ENCODE measurements around the gene NOS1AP. TPM values are rescaled to one million over a fixed set of nuclear protein-coding genes. Genes with fewer than 3 reads are reported as not detected.

Gene NOS1AP
- total RNA-seq, 2 experiments from 2014 or later, result not detected

GRCh38 chr1:162038624-162039023 is 30.9 kb upstream of the NOS1AP start:
- POLR2A ChIA-PET, result no interaction called here
- Histone ChIP-seq H2AFZ (ENCODE audit: low read length) (no peak overlapping the region), H3K36me3 (ENCODE audit: insufficient read depth, low read length) (no peaks in the 10 kb centered on the region), H3K27ac (ENCODE audit: low read depth, low read length, poor library complexity, severe bottlenecking) (no peak overlapping the region), H3K9me2 (ENCODE audit: insufficient read depth, low read length) (no peaks in the 10 kb centered on the region), H3K4me3 (ENCODE audit: low read depth, low read length, poor library complexity, severe bottlenecking) (no peak overlapping the region), H3K4me2 (ENCODE audit: low read length) (no peak overlapping the region), H3K79me2 (ENCODE audit: insufficient read depth, low read depth, low read length) (no peaks in the 10 kb centered on the region), H3K4me1 (ENCODE audit: insufficient read depth, low read length, poor library complexity, severe bottlenecking) (no peaks in the 10 kb centered on the region), H4K20me1 (ENCODE audit: insufficient read depth, low read length) (no peaks in the 10 kb centered on the region), H3K9me3 (ENCODE audit: low read length) (no peaks in the 10 kb centered on the region)
- intact Hi-C loops (cut with micrococcal nuclease; ENCODE audit: unreplicated experiment), result loop anchor here (5.0 kb wide), 1 partner anchor 246 kb away; no protein-coding TSS in a partner anchor
- DNase-seq (ENCODE audit: low spot score), result no peak
- CTCF ChIA-PET (ENCODE audit: unreplicated experiment), result no interaction called here
- no TSS peak for BruUV-seq (replicated peaks)
- TF ChIP-seq CTCF (conservative IDR thresholded peaks at IDR 0.05; ENCODE audit: low read length) (no peak), EZH2phosphoT487 (IDR thresholded peaks at IDR 0.05; ENCODE audit: borderline replicate concordance, low read depth, low read length) (no peak)

- no peak for TF ChIP-seq CTCF (conservative IDR thresholded peaks at IDR 0.05; ENCODE audit: low read length)
- no peak for TF ChIP-seq EZH2phosphoT487 (IDR thresholded peaks at IDR 0.05; ENCODE audit: borderline replicate concordance, low read depth, low read length)
- H3K79me2 ChIP-seq (ENCODE audit: insufficient read depth, low read depth, low read length), result no peaks in the 10 kb centered on the region
- CTCF ChIA-PET (ENCODE audit: unreplicated experiment), result no interaction called here
- DNase-seq (ENCODE audit: low spot score), result no peak
- H3K4me2 ChIP-seq (ENCODE audit: low read length), result no peak overlapping the region
- no peaks in the 10 kb centered on the region for H4K20me1 ChIP-seq (ENCODE audit: insufficient read depth, low read length)
- H2AFZ ChIP-seq (ENCODE audit: low read length), result no peak overlapping the region
- no peak overlapping the region for H3K27ac ChIP-seq (ENCODE audit: low read depth, low read length, poor library complexity, severe bottlenecking)
- H3K9me2 ChIP-seq (ENCODE audit: insufficient read depth, low read length), result no peaks in the 10 kb centered on the region
- POLR2A ChIA-PET, result no interaction called here
- H3K9me3 ChIP-seq (ENCODE audit: low read length), result no peaks in the 10 kb centered on the region
- H3K4me1 ChIP-seq (ENCODE audit: insufficient read depth, low read length, poor library complexity, severe bottlenecking), result no peaks in the 10 kb centered on the region
- no peaks in the 10 kb centered on the region for H3K36me3 ChIP-seq (ENCODE audit: insufficient read depth, low read length)
- intact Hi-C loops (cut with micrococcal nuclease; ENCODE audit: unreplicated experiment), result no loop called here
- BruUV-seq (replicated peaks), result no TSS peak
- H3K4me3 ChIP-seq (ENCODE audit: low read depth, low read length, poor library complexity, severe bottlenecking), result no peak overlapping the region
Measured at GRCh38 chr1:162040001-162040400, 29.5 kb upstream of the NOS1AP start.

DNA sequence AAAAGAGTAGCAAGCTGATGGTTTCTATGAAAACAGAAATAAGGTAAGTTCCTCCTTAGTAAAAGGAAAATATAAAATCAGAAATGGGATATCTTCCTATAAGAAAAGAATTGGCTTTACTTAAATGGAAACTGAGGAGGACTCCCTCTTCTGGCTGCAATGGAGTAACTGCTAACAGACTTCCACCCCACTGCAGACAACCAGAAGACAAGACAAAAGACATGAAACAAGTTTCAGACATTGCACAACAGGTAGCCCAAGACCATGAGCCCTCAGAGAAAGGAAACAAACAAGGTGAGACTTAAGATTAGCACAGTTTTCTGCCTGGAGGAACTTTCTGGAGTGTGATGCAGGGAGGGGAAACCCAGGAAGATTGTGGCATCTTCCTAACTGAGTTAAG is 28.8 kb upstream of the NOS1AP start:
- Histone ChIP-seq H3K4me1 (ENCODE audit: insufficient read depth, low read length, poor library complexity, severe bottlenecking) (no peaks in the 10 kb centered on the region), H3K4me2 (ENCODE audit: low read length) (no peak overlapping the region), H4K20me1 (ENCODE audit: insufficient read depth, low read length) (no peaks in the 10 kb centered on the region), H3K27ac (ENCODE audit: low read depth, low read length, poor library complexity, severe bottlenecking) (no peak overlapping the region), H3K36me3 (ENCODE audit: insufficient read depth, low read length) (no peaks in the 10 kb centered on the region), H3K9me3 (ENCODE audit: low read length) (no peaks in the 10 kb centered on the region), H3K79me2 (ENCODE audit: insufficient read depth, low read depth, low read length) (no peaks in the 10 kb centered on the region), H3K4me3 (ENCODE audit: low read depth, low read length, poor library complexity, severe bottlenecking) (no peak overlapping the region), H2AFZ (ENCODE audit: low read length) (no peak overlapping the region), H3K9me2 (ENCODE audit: insufficient read depth, low read length) (no peaks in the 10 kb centered on the region)
- peak; percentile 14 for DNase-seq (ENCODE audit: low spot score)
- BruUV-seq (replicated peaks), result no TSS peak
- ChIA-PET CTCF (ENCODE audit: unreplicated experiment) (interaction anchor here (1.0 kb wide), 1 partner anchor 16 kb away, joined by 3 read pairs; no protein-coding TSS in a partner anchor), POLR2A (no interaction called here)
- intact Hi-C loops (cut with micrococcal nuclease; ENCODE audit: unreplicated experiment), result no loop called here
- TF ChIP-seq EZH2phosphoT487 (IDR thresholded peaks at IDR 0.05; ENCODE audit: borderline replicate concordance, low read depth, low read length), result no peak
- TF ChIP-seq CTCF (conservative IDR thresholded peaks at IDR 0.05; ENCODE audit: low read length), result peak; percentile 70

Data from OCI-LY7 (cell line).